ENCODE measurements around the gene EMC7.
A peak's percentile ranks its signal among the peaks of the same experiment; 100 is the strongest.
"Not testable (repeated sequence)": the region's sequence is repeated elsewhere in the genome, so short reads cannot be mapped to it uniquely, and the experiment has no call there.

The EMC7 gene

DNA sequence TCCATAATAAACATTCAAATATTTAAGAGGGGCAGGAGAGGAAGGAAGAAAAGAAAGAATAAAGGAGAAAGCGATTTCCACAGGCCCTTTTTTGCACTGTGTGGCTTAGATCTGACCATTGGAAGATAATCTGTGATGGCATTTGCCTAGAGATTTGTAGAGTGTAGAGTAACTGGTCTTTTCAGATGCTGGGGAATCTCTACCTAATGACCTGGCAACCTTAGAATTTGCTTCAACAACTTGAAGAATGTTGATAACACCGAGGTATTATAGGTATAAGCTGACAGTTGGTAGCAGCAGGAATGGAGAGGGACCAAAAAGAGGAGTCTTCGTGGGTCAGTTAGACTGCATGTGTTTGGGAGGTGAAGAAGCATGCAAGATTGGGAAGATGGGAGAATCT lies 41.7 kb downstream of the EMC7 start:
- TF ChIP-seq, protein P1, sequence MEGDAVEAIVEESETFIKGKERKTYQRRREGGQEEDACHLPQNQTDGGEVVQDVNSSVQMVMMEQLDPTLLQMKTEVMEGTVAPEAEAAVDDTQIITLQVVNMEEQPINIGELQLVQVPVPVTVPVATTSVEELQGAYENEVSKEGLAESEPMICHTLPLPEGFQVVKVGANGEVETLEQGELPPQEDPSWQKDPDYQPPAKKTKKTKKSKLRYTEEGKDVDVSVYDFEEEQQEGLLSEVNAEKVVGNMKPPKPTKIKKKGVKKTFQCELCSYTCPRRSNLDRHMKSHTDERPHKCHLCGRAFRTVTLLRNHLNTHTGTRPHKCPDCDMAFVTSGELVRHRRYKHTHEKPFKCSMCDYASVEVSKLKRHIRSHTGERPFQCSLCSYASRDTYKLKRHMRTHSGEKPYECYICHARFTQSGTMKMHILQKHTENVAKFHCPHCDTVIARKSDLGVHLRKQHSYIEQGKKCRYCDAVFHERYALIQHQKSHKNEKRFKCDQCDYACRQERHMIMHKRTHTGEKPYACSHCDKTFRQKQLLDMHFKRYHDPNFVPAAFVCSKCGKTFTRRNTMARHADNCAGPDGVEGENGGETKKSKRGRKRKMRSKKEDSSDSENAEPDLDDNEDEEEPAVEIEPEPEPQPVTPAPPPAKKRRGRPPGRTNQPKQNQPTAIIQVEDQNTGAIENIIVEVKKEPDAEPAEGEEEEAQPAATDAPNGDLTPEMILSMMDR (IDR thresholded peaks at IDR 0.05; ENCODE audit: low read depth, low read length): no peak
- DNase-seq (ENCODE audit: extremely low read depth, low read depth): no peak

DNA sequence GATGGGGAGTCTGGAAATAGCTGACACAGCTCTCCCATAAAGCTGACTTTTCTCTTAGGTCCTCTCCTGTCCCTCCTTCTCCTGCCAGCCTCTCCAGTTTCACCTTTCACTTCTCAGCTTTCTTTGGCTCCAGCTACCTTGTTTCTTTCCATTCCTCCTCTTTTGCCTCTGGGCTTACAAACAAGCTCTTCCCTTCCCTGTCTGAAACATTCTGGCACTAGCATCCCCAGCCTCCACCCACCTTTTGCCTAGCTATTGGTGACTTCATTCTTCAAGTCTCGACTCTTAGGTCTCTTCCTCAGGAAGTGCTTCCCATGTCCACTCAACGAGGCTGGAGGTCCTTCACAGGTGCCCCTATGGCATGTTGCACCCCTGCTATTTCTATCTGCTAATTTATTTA lies 42.2 kb downstream of the EMC7 start:
- TF ChIP-seq, protein P1 (IDR thresholded peaks at IDR 0.05; ENCODE audit: low read depth, low read length): no peak
- DNase-seq (ENCODE audit: extremely low read depth, low read depth): no peak

DNA sequence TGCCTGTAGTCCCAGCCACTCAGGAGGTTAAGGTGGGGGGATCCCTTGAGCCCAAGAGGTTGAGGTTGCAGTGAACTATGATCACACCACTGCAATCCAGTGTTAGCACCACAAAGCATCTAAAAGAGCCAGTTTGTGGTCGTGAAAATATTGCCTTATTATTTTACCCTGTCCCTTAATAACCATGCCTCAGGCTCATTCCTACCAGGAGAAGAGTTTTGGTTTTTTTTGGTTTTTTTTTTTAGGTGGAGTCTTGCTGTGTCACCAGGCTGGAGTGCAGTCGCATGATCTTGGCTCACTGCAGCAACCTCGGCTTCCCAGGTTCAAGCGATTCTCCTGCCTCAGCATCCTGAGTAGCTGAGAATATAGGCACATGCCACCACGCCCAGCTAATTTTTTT lies 44.8 kb downstream of the EMC7 start:
- no peak for DNase-seq (ENCODE audit: extremely low read depth, low read depth)
- TF ChIP-seq, protein P1 (IDR thresholded peaks at IDR 0.05; ENCODE audit: low read depth, low read length): no peak

DNA sequence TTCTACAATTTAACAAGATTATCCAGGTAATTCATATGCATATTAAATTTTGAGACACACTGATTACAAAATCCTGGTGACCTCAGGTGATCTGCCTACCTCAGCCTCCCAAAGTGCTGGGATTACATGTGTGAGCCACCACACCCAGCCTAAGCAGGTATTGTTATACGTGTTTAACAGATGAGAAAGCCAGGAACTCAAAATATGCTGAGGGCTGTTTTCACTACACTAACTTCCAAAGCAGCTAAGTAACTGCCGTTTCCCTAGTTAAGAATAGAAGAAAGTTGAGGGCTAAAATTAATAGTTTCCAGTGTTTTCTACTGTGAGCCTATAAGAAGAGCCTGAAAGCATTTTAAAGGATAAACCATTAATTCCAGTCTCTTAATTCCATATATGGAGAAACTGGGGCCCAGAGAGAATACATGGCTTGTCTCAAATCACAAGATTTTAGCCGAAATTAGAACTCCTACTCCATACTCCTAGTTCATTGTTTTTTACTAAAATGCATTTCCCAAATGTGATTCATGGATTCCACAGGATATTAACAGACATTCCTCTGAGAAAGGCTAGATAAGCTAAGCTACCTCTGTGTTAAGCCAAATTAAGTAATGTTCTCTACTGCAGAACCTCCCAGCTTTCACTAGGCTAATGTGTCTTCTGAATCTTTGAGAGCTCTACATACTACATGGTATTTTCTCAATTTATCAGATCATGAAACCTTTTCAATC lies 45.6 kb downstream of the EMC7 start:
- TF ChIP-seq, protein P1 (IDR thresholded peaks at IDR 0.05; ENCODE audit: low read depth, low read length): no peak
- DNase-seq (ENCODE audit: extremely low read depth, low read depth): peak; percentile 28

DNA sequence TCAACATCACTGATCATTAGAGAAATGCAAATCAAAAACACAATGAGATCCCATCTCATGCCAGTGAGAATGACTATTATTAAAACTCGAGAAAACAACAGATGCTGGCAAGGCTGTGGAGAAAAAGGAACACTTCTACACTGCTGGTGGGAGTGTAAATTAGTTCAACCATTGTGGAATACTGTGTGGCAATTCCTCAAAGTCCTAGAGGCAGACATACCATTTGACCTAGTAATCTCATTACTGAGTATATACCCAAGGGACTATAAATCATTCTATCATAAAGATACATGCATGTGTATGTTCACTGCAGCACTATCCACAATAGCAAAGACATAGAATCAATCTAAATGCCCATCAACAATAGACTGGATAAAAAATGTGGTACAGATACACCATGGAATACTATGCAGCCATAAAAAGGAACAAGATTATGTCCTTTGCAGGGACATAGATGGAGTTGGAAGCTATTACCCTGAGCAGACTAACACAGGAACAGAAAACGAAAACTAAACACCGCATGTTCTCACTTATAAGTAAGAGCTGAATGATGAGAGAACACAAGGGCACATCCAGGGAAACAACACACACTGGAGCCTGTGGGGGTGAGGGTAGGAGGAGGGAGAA lies 47.5 kb downstream of the EMC7 start:
- DNase-seq (ENCODE audit: extremely low read depth, low read depth): no peak
- TF ChIP-seq, protein P1 (IDR thresholded peaks at IDR 0.05; ENCODE audit: low read depth, low read length): no peak

DNA sequence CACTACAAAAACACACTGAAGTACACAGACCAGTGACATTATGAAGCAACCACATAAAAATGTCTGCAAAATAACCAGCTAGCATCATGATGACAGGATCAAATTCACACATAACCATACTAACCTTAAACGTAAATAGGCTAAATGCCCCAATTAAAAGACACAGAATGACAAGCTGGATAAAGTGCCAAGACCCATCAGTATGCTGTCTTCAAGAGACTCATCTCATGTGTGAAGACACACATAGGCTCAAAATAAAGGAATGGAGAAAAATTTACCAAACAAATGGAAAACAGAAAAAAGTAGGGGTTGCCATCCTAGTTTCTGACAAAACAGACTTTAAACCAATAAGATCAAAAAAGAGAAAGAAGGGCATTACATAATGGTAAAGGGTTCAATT lies 51.3 kb downstream of the EMC7 start:
- DNase-seq (ENCODE audit: extremely low read depth, low read depth): not testable (repeated sequence)

DNA sequence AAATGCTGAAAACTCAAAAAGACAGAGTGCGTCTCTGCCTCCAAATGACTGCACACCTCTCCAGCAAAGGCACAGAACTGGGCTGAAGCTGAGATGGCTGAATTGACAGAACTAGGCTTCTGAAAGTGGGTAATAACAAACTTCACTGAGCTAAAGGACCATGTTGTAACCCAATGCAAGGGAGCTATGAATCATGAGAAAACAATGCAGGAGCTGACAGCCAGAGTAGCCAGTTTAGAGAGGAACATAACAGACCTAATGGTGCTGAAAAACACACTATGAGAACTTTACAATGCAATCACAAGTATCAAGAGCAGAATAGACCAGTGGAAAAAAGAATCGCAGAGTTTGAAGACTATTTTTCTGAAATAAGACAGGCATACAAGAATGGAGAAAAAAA lies 52.5 kb downstream of the EMC7 start:
- TF ChIP-seq, protein P1 (IDR thresholded peaks at IDR 0.05; ENCODE audit: low read depth, low read length): no peak
- DNase-seq (ENCODE audit: extremely low read depth, low read depth): no peak
